D721Med (cell line): Measurements from ENCODE around the gene KMT5B.

ENCODE experiments used
- DNase-seq: peaks from one replicate; pipeline ENCODE4 v3.0.0; 2011; ENCODE audit warnings: low spot score; ENCODE audit not compliant: insufficient read length
- FAIRE-seq: peaks from 2 replicates; lab custom pipeline; 2011; peaks lifted over from hg19 to GRCh38; lab: Jason Lieb, UNC
- TF ChIP-seq, protein P1 (sequence below): IDR thresholded peaks from 2 replicates; pipeline ENCODE4 v1.5.1; 2012; ENCODE audit warnings: mild to moderate bottlenecking, control low read depth; ENCODE audit not compliant: insufficient read depth; ENCODE audit errors: missing control alignments

KMT5B gene

DNA sequence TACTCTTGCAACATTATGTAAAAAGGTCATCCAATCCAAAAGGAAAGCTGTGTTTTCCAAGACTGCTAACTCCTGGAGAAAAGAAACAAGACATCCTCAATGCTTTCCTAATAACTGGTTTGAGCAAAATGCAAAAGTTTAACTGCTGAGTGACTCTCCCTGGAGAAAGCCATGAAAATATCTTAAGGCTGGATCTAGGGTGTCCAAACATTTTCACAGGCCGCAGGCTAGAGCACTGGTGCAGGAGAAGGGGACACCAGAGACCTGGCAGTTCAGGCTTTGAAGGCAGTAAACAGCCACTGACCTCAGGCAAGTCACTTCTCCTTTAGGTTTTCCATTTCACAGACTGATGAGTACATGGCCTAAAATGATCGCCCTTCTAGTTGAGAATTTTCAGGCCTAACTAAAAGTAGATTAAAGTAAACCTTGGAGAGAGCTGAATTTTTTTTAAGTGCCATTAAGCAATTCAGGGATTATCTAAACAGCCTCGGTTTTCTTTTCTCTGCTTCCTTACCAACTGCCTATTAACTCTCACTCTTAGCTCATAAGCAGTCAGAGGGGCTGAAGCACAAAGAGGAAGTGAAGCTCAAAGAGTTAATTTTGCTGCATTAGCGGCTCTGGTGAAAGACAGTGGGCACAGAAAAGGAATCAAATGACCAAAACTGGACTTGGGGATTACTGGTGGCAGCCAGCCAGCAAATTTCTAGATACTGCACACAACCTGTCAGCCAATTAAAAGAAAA lies 94.2 kb downstream of the KMT5B start:
- TF ChIP-seq, protein P1, sequence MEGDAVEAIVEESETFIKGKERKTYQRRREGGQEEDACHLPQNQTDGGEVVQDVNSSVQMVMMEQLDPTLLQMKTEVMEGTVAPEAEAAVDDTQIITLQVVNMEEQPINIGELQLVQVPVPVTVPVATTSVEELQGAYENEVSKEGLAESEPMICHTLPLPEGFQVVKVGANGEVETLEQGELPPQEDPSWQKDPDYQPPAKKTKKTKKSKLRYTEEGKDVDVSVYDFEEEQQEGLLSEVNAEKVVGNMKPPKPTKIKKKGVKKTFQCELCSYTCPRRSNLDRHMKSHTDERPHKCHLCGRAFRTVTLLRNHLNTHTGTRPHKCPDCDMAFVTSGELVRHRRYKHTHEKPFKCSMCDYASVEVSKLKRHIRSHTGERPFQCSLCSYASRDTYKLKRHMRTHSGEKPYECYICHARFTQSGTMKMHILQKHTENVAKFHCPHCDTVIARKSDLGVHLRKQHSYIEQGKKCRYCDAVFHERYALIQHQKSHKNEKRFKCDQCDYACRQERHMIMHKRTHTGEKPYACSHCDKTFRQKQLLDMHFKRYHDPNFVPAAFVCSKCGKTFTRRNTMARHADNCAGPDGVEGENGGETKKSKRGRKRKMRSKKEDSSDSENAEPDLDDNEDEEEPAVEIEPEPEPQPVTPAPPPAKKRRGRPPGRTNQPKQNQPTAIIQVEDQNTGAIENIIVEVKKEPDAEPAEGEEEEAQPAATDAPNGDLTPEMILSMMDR: no peak
- no peak for FAIRE-seq
- no peak for DNase-seq

- TF ChIP-seq, protein P1: no peak
- FAIRE-seq (no peak), DNase-seq (no peak)
Observed at GRCh38 chr11:68117853-68118470, 95.1 kb downstream of the KMT5B start.

GRCh38 chr11:68116974-68117373 lies 96.1 kb downstream of the KMT5B start:
- TF ChIP-seq, protein P1: no peak
- FAIRE-seq (no peak), DNase-seq (no peak)

GRCh38 chr11:68116126-68116525 lies 97.0 kb downstream of the KMT5B start:
- DNase-seq (no peak), FAIRE-seq (no peak)
- TF ChIP-seq, protein P1: no peak

GRCh38 chr11:68115285-68115684 lies 97.8 kb downstream of the KMT5B start:
- DNase-seq (no peak), FAIRE-seq (no peak)
- TF ChIP-seq, protein P1: no peak

- TF ChIP-seq, protein P1: no peak
- no peak for DNase-seq
- FAIRE-seq: no peak
Observed at GRCh38 chr11:68113986-68114385, 99.1 kb downstream of the KMT5B start.

- FAIRE-seq (no peak), DNase-seq (no peak)
- TF ChIP-seq, protein P1: no peak
Observed at GRCh38 chr11:68107689-68108088, 105.4 kb downstream of the KMT5B start.
